ENCODE results near the gene GAB1. TPM values are rescaled to one million over a fixed set of nuclear protein-coding genes. Genes with fewer than 3 reads are reported as not detected.

The GAB1 gene
- total RNA-seq, 1 experiment from 2014 or later, result 46.9 TPM

DNA sequence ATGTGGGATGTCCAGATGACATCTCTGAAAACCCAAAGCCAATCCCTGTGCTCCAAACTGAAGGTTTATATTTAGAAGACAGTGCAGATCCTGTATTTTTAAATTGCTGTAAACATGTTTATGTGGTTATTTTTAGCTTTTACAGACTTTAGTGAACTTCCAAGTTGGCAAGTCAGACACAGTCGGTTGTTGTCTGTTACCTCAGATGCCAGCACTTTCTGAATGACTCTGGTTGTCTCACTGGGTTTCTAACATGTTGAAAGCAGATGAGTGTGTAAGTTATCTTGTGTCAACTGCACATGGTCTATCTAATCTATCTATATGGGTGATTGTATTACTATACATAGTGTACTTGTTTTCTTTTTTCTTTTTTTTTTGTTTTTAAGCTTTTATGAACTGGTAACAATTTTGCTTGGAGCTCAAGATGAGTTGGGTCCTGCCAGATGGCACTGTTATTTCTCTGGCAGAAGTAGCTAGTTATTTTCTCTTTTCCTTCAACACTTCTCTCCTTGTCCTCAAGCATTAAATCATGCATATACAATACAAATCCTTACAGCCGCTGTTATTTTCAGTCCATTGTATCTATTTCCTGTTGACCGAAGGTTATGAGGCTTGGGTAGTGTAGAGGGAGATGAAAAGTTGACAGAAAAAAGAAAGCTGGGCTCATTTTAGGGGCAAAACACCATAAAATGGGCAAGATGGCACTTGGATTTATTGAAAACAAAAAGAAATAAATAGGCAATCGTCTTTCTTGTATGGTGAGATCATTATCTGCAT, 66.3 kb downstream of the GAB1 start:
- no TSS peak for BruUV-seq (replicated peaks)
- no peak overlapping the region for H3K27ac Mint-ChIP-seq (ENCODE audit: unreplicated experiment)

DNA sequence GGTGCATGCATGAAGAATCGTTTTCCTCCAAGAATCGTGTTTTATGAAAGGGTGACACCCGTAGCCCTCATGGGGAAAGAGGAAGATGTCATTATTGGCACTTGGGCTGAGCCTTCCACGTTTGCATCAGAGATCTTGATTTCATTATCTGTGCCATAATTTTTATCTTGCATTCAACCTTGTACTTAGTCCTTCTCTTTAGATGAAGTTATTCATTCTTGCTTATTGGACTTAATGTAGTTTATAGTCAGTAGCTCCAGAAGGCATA, 66.8 kb downstream of the GAB1 start:
- CTCF ChIA-PET, result no interaction called here
- POLR2A ChIA-PET, result no interaction called here

More for the DNA sequence above, 66.3 kb downstream of the GAB1 start:
- TF ChIP-seq, protein P1, sequence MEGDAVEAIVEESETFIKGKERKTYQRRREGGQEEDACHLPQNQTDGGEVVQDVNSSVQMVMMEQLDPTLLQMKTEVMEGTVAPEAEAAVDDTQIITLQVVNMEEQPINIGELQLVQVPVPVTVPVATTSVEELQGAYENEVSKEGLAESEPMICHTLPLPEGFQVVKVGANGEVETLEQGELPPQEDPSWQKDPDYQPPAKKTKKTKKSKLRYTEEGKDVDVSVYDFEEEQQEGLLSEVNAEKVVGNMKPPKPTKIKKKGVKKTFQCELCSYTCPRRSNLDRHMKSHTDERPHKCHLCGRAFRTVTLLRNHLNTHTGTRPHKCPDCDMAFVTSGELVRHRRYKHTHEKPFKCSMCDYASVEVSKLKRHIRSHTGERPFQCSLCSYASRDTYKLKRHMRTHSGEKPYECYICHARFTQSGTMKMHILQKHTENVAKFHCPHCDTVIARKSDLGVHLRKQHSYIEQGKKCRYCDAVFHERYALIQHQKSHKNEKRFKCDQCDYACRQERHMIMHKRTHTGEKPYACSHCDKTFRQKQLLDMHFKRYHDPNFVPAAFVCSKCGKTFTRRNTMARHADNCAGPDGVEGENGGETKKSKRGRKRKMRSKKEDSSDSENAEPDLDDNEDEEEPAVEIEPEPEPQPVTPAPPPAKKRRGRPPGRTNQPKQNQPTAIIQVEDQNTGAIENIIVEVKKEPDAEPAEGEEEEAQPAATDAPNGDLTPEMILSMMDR (IDR thresholded peaks at IDR 0.05; ENCODE audit: insufficient read depth in 1 of 2, low read depth in 1 of 2, low read length in 1 of 2, severe bottlenecking in 1 of 2, unreplicated experiment in 1 of 2), result no peak
- Mint-ChIP-seq H3K36me3 (ENCODE audit: insufficient read depth, unreplicated experiment) (no peaks in the 10 kb centered on the region), H3K27me3 (ENCODE audit: insufficient read depth, unreplicated experiment) (no peaks in the 10 kb centered on the region), H3K4me3 (ENCODE audit: unreplicated experiment) (no peak overlapping the region), H3K4me1 (ENCODE audit: low read depth, unreplicated experiment) (peaks cover 7% of the 10 kb centered on the region), H3K9me3 (ENCODE audit: unreplicated experiment) (no peaks in the 10 kb centered on the region)
- intact Hi-C loops (cut with micrococcal nuclease; ENCODE audit: unreplicated experiment), result no loop called here
- DNase-seq, result no peak
- CTCF ChIA-PET, result no interaction called here
- no peaks in the 10 kb centered on the region for H3K4me1 ChIP-seq
- H3K9me3 ChIP-seq, result no peaks in the 10 kb centered on the region
- H3K4me3 ChIP-seq (ENCODE audit: low read depth, low read length), result no peak overlapping the region
- no peaks in the 10 kb centered on the region for H3K36me3 ChIP-seq (ENCODE audit: control insufficient read depth, insufficient read depth, low read length)
- no peaks in the 10 kb centered on the region for H3K27me3 ChIP-seq (replicated peaks; ENCODE audit: control insufficient read depth, insufficient read depth, low read length)
- POLR2A ChIA-PET, result no interaction called here

DNA sequence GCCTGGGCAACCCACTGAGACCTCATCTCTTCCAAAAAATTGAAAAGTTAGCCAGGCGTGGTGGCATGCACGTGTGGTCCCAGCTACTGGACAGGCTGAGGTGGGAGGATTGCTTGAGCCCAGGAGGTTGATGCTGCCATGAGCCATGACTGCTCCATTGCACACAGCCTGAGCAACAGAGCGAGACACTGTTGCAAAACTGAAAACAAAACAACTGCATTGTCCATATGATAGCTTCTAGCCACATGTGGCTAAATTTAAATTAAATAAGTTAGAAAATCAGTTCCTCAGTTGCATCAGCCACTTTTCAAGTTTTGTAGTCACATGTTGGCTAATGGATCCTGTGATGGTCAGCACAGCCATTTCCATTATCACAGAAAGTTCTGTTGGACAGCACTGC, 67.9 kb downstream of the GAB1 start:
- BruUV-seq (replicated peaks), result no TSS peak
- Histone ChIP-seq H3K4me3 (ENCODE audit: low read depth, low read length) (no peak overlapping the region), H3K4me1 (no peaks in the 10 kb centered on the region), H3K27me3 (replicated peaks; ENCODE audit: control insufficient read depth, insufficient read depth, low read length) (no peaks in the 10 kb centered on the region), H3K9me3 (no peaks in the 10 kb centered on the region), H3K36me3 (ENCODE audit: control insufficient read depth, insufficient read depth, low read length) (no peaks in the 10 kb centered on the region)
- H3K9me3 Mint-ChIP-seq (ENCODE audit: unreplicated experiment), result no peaks in the 10 kb centered on the region
- H3K27ac Mint-ChIP-seq (ENCODE audit: unreplicated experiment), result no peak overlapping the region
- intact Hi-C loops (cut with micrococcal nuclease; ENCODE audit: unreplicated experiment), result no loop called here
- peaks cover 15% of the 10 kb centered on the region for H3K4me1 Mint-ChIP-seq (ENCODE audit: low read depth, unreplicated experiment)
- H3K36me3 Mint-ChIP-seq (ENCODE audit: insufficient read depth, unreplicated experiment), result peaks cover 4% of the 10 kb centered on the region
- POLR2A ChIA-PET, result no interaction called here
- TF ChIP-seq, protein P1 (IDR thresholded peaks at IDR 0.05; ENCODE audit: insufficient read depth in 1 of 2, low read depth in 1 of 2, low read length in 1 of 2, severe bottlenecking in 1 of 2, unreplicated experiment in 1 of 2), result no peak
- CTCF ChIA-PET, result no interaction called here
- no peak overlapping the region for H3K4me3 Mint-ChIP-seq (ENCODE audit: unreplicated experiment)
- no peaks in the 10 kb centered on the region for H3K27me3 Mint-ChIP-seq (ENCODE audit: insufficient read depth, unreplicated experiment)
- no peak for DNase-seq

More for the DNA sequence above, 66.8 kb downstream of the GAB1 start:
- intact Hi-C loops (cut with micrococcal nuclease; ENCODE audit: unreplicated experiment), result no loop called here
- no TSS peak for BruUV-seq (replicated peaks)
- Histone ChIP-seq H3K36me3 (ENCODE audit: control insufficient read depth, insufficient read depth, low read length) (no peaks in the 10 kb centered on the region), H3K4me1 (no peaks in the 10 kb centered on the region), H3K27me3 (replicated peaks; ENCODE audit: control insufficient read depth, insufficient read depth, low read length) (no peaks in the 10 kb centered on the region), H3K4me3 (ENCODE audit: low read depth, low read length) (no peak overlapping the region), H3K9me3 (no peaks in the 10 kb centered on the region)
- Mint-ChIP-seq H3K4me1 (ENCODE audit: low read depth, unreplicated experiment) (peaks cover 7% of the 10 kb centered on the region), H3K4me3 (ENCODE audit: unreplicated experiment) (no peak overlapping the region), H3K36me3 (ENCODE audit: insufficient read depth, unreplicated experiment) (no peaks in the 10 kb centered on the region), H3K27ac (ENCODE audit: unreplicated experiment) (no peak overlapping the region), H3K27me3 (ENCODE audit: insufficient read depth, unreplicated experiment) (no peaks in the 10 kb centered on the region), H3K9me3 (ENCODE audit: unreplicated experiment) (no peaks in the 10 kb centered on the region)
- TF ChIP-seq, protein P1 (IDR thresholded peaks at IDR 0.05; ENCODE audit: insufficient read depth in 1 of 2, low read depth in 1 of 2, low read length in 1 of 2, severe bottlenecking in 1 of 2, unreplicated experiment in 1 of 2), result no peak
- no peak for DNase-seq
